OCI-LY3 (cell line): ENCODE data around the gene RERE.

Source experiments
- CTCF ChIP-seq: fragments of 200-600, 300-600 bp; sonication (generic); IDR thresholded peaks from 2 replicates; pipeline ENCODE4 v1.5.1; 2014; ENCODE audit warnings: antibody characterized with exemption, low read length, low read depth
- EZH2phosphoT487 ChIP-seq: fragments of 200-600 bp; shearing (Covaris generic); IDR thresholded peaks from 2 replicates; pipeline ENCODE4 v1.6.1; 2018; ENCODE audit warnings: antibody characterized with exemption, mixed run types, low read depth

DNA sequence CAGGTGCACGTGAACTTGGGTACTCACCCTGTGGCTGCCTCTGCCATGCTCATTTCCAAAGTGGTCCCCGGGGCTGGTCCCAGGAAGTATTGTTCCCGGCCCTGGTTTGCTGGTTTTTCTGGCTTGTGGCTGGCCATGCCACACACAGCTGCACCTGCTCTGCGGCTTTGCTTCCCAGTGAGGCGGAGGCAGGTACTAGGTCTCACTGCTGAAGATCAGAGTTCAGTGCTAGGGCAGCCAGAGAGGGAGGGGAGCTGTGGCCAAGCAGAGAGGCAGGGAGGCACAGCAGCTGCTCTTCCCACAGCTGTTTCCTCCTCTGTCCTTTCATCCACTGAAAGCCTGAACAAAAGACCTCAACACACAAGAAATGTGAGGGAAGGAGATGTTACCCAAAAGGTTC lies 30.6 kb upstream of the RERE start:
- no peak for TF ChIP-seq CTCF
- no peak for TF ChIP-seq EZH2phosphoT487
